Endothelial cell of umbilical vein (primary cell): ENCODE results near the gene COL4A2. TPM values are rescaled to one million over a fixed set of nuclear protein-coding genes. Genes with fewer than 3 reads are reported as not detected.

Experiments used
- BruUV-seq: library from RNA; stranded (reverse); fragments of 400-500 nt; replicated peaks from 2 replicates; lab custom pipeline; 2021; lab: Mats Ljungman, UMichigan
- CTCF ChIA-PET: fragments of 300-600, 350-600 bp; sonication (Branson Sonifier 250); formaldehyde crosslinking; loops from one replicate; lab custom pipeline; 2021; ENCODE audit warnings: antibody characterized with exemption, inconsistent platforms; lab: Charles Lee
- POLR2A ChIA-PET: fragments of 300-600, 350-600 bp; sonication (Branson Sonifier 250); formaldehyde crosslinking; loops from one replicate; lab custom pipeline; 2021; ENCODE audit warnings: antibody characterized with exemption, inconsistent platforms; lab: Charles Lee
- DNase-seq: peaks from one replicate; pipeline ENCODE4 v3.0.0-alpha.2; 2011; ENCODE audit warnings: low read depth, low spot score
- FAIRE-seq: peaks from 2 replicates; lab custom pipeline; 2011; peaks lifted over from hg19 to GRCh38; lab: Jason Lieb, UNC
- H2AFZ ChIP-seq: 2 replicates; pipeline ENCODE4 v1.6.0; 2012; ENCODE audit warnings: low read depth, low read length, control low read depth, inconsistent platforms
- H3K27ac ChIP-seq: 2 replicates; pipeline ENCODE4 v1.5.1; 2011; ENCODE audit warnings: low read depth, mild to moderate bottlenecking, control low read depth, low read length, moderate library complexity; ENCODE audit not compliant: insufficient read depth
- H3K27me3 ChIP-seq, 2 experiments: 2 replicates each; pipeline versions ENCODE4 v1.6.0 to v1.6.1; 2011; ENCODE audit warnings: low read length in 2 of 2, mixed read lengths in 1 of 2; ENCODE audit not compliant: control insufficient read depth in 2 of 2, insufficient read depth in 2 of 2
- H3K36me3 ChIP-seq, 2 experiments: 2 replicates in 1 of 2; 3 replicates in 1 of 2; pipeline ENCODE4 v1.5.1; 2011; ENCODE audit warnings: low read length in 2 of 2, mild to moderate bottlenecking in 1 of 2, moderate library complexity in 1 of 2; ENCODE audit not compliant: control insufficient read depth in 2 of 2, insufficient read depth in 2 of 2; ENCODE audit errors: extremely low read depth in 1 of 2
- H3K4me1 ChIP-seq: 3 replicates; pipeline ENCODE4 v1.5.1; 2011; ENCODE audit warnings: mild to moderate bottlenecking, low read length; ENCODE audit not compliant: control insufficient read depth, insufficient read depth; ENCODE audit errors: extremely low read depth
- H3K4me2 ChIP-seq: 2 replicates; pipeline ENCODE4 v1.6.1; 2011; ENCODE audit warnings: low read length, control low read depth, mixed read lengths; ENCODE audit not compliant: insufficient read depth
- H3K4me3 ChIP-seq, 3 experiments: fragments of 200-600 bp in 1 of 3; sonication (generic), shearing (Covaris generic) in 1 of 3; replicated peaks in 1 of 3; 2 replicates each; pipeline ENCODE4 v1.5.1; 2011 to 2016; ENCODE audit warnings: control low read depth in 3 of 3, low read length in 3 of 3, mild to moderate bottlenecking in 2 of 3, inconsistent platforms in 1 of 3, low read depth in 1 of 3, moderate library complexity in 1 of 3; ENCODE audit not compliant: insufficient read depth in 1 of 3
- H3K79me2 ChIP-seq: 2 replicates; pipeline ENCODE4 v1.6.0; 2012; ENCODE audit warnings: low read length, inconsistent platforms; ENCODE audit not compliant: control insufficient read depth, insufficient read depth
- H3K9ac ChIP-seq: replicated peaks from 2 replicates; pipeline ENCODE3; 2011; ENCODE audit warnings: low read length, control low read depth; ENCODE audit not compliant: insufficient read depth; ENCODE audit errors: extremely low read depth
- H3K9me1 ChIP-seq: replicated peaks from 3 replicates; pipeline ENCODE4 v1.6.0; 2011; ENCODE audit warnings: mild to moderate bottlenecking, low read length; ENCODE audit not compliant: control insufficient read depth, insufficient read depth; ENCODE audit errors: extremely low read depth
- H3K9me3 ChIP-seq: replicated peaks from 2 replicates; pipeline ENCODE4 v1.5.1; 2012; ENCODE audit warnings: low read length, inconsistent platforms; ENCODE audit not compliant: control insufficient read depth, insufficient read depth
- H4K20me1 ChIP-seq: replicated peaks from 2 replicates; pipeline ENCODE3; 2011; ENCODE audit warnings: mild to moderate bottlenecking, low read length; ENCODE audit not compliant: control insufficient read depth, insufficient read depth; ENCODE audit errors: extremely low read depth
- CTCF ChIP-seq, 2 donors: IDR thresholded peaks; 1 replicate in 1 of 2; 2 replicates in 1 of 2; pipeline ENCODE4 v1.5.1; 2011; ENCODE audit warnings: low read length in 2 of 2, mild to moderate bottlenecking in 2 of 2, moderate library complexity in 2 of 2, control low read depth in 1 of 2, inconsistent platforms in 1 of 2, low read depth in 1 of 2; ENCODE audit not compliant: insufficient read depth in 1 of 2; ENCODE audit errors: extremely low read depth in 1 of 2
- EZH2 ChIP-seq: IDR thresholded peaks from 2 replicates; pipeline ENCODE4 v1.6.1; 2012; ENCODE audit warnings: borderline replicate concordance, low read depth, mild to moderate bottlenecking, moderate library complexity, low read length, inconsistent platforms; ENCODE audit not compliant: severe bottlenecking
- FOS ChIP-seq: IDR thresholded peaks from 2 replicates; pipeline ENCODE4 v1.6.1; 2011; ENCODE audit warnings: mild to moderate bottlenecking, low read length, moderate library complexity, borderline replicate concordance; ENCODE audit not compliant: insufficient read depth
- GATA2 ChIP-seq: IDR thresholded peaks from 2 replicates; pipeline ENCODE4 v1.7.0; 2011; ENCODE audit warnings: low read depth, mild to moderate bottlenecking, moderate library complexity, mixed read lengths, low read length; ENCODE audit not compliant: insufficient read length, insufficient read depth
- JUN ChIP-seq: IDR thresholded peaks from 2 replicates; pipeline ENCODE4 v1.6.1; 2011; ENCODE audit warnings: borderline replicate concordance, low read depth; ENCODE audit not compliant: insufficient read length, insufficient read depth
- MYC ChIP-seq: IDR thresholded peaks from one replicate; pipeline ENCODE4 v1.6.1; 2011; ENCODE audit warnings: mild to moderate bottlenecking, low read depth, low read length
- POLR2A ChIP-seq: IDR thresholded peaks from 2 replicates; pipeline ENCODE4 v1.6.1; 2012; ENCODE audit warnings: low read depth, mild to moderate bottlenecking, control low read depth, low read length
- POLR2AphosphoS5 ChIP-seq: IDR thresholded peaks from 2 replicates; pipeline ENCODE4 v1.6.1; 2012; ENCODE audit warnings: low read depth, mild to moderate bottlenecking, control low read depth, low read length, moderate library complexity; ENCODE audit not compliant: insufficient read depth
- dilution Hi-C: fragments of 300-500 bp; cut with MboI; formaldehyde crosslinking; loops from one replicate; pipeline ENCODE4 v1.15.0; 2019; ENCODE audit warnings: low sequenced_read_pairs; ENCODE audit not compliant: extremely low pct_ligation_motif_present
- intact Hi-C: fragments of 100-400 bp; cut with micrococcal nuclease; formaldehyde crosslinking; loops from one replicate; pipeline ENCODE4 v1.10.0; 2022
- polyA plus RNA-seq, 4 experiments: library from polyadenylated mRNA; depleted of rRNA in 3 of 4; stranded (reverse) in 3 of 4; unstranded in 1 of 4; fragments of >200 nt; gene quantifications; 2 replicates each; pipeline versions ENCODE4 v1.2.1 to v1.2.3, GENCODE V29; 2011 to 2012; ENCODE audit warnings: missing spikeins in 1 of 4
- total RNA-seq: library from RNA; stranded (reverse); gene quantifications from 2 replicates; pipeline ENCODE4 v1.2.3, GENCODE V29; 2021
- TF ChIP-seq, protein P1 (sequence below): IDR thresholded peaks from 2 replicates; pipeline ENCODE4 v1.6.1; 2011; ENCODE audit not compliant: insufficient read depth, insufficient read length

The COL4A2 gene
- total and polyA plus RNA-seq, 2 donors (not counting 3 experiments of a cell fraction or from before 2014, with no cell fraction given): 792 to 940 TPM

DNA sequence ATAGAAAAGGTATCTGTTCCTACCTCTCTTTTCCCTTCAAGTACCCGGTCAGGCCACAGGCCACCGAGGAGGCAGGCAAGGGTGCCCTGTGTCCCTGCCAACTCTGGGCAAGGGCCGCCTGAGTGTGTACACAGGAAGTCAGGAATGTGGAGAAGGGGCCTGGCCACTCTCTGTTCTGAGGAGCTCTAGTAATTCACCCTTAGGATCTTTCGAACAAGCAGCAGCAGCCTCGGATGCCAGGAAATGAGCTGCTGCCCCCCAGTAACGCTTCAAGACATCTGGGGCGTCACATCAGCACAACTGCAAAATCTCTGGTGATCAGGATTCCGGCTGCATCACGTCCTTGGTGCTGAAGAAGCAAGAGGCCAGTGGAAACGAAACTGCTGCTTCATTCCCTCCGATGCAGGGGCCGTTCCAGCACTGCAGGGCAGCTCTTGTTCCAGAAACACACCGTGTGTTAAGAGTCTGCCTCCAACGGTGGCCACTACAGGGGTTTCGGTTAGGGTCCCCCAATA, 252.4 kb downstream of the COL4A2 start:
- H3K9me1 ChIP-seq: no peaks in the 10 kb centered on the region
- dilution Hi-C loops: no loop called here
- H3K9me3 ChIP-seq: no peaks in the 10 kb centered on the region
- no peak overlapping the region for H3K4me3 ChIP-seq
- peaks cover 4 to 12% of the 10 kb centered on the region in 2 experiments for H3K27me3 ChIP-seq
- POLR2A ChIA-PET: no interaction called here
- TF ChIP-seq MYC (no peak), JUN (no peak), FOS (no peak), POLR2AphosphoS5 (no peak), EZH2 (no peak), CTCF (IDR thresholded peaks at IDR 0.05; ENCODE audit: extremely low read depth in 1 of 2, insufficient read depth in 1 of 2, low read depth in 1 of 2, low read length in 2 of 2) (no peak), POLR2A (no peak), GATA2 (no peak)
- TF ChIP-seq, protein P1, sequence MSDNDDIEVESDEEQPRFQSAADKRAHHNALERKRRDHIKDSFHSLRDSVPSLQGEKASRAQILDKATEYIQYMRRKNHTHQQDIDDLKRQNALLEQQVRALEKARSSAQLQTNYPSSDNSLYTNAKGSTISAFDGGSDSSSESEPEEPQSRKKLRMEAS: no peak
- no peak overlapping the region for H3K27ac ChIP-seq
- H2AFZ ChIP-seq: no peak overlapping the region
- no peaks in the 10 kb centered on the region for H4K20me1 ChIP-seq
- H3K4me1 ChIP-seq: peaks cover 8% of the 10 kb centered on the region
- no peak for FAIRE-seq
- intact Hi-C loops: no loop called here
- CTCF ChIA-PET: interaction anchor here (1.1 to 1.3 kb wide), 3 partner anchors 10 to 104 kb away, joined by 3 to 5 read pairs (median 4); no protein-coding TSS in a partner anchor
- BruUV-seq: no TSS peak
- DNase-seq: no peak
- no peaks in the 10 kb centered on the region for H3K79me2 ChIP-seq
- no peaks in the 10 kb centered on the region for H3K36me3 ChIP-seq
- H3K4me2 ChIP-seq: no peak overlapping the region
- no peak overlapping the region for H3K9ac ChIP-seq
